NT2/D1 (cell line): Measurements from ENCODE around the gene ETFA.

Experiments
- DNase-seq: peaks from one replicate; pipeline ENCODE4 v3.0.0-alpha.2; 2011; ENCODE audit warnings: low read depth, low spot score
- H3K27me3 ChIP-seq: 2 replicates; pipeline ENCODE4 v1.6.0; 2011; ENCODE audit warnings: mild to moderate bottlenecking; ENCODE audit not compliant: insufficient read length, insufficient read depth
- H3K36me3 ChIP-seq: 2 replicates; pipeline ENCODE4 v1.6.1; 2011; ENCODE audit warnings: mild to moderate bottlenecking, low read length, mixed read lengths; ENCODE audit not compliant: insufficient read depth, insufficient read length
- H3K4me1 ChIP-seq: 2 replicates; pipeline ENCODE4 v1.5.1; 2011; ENCODE audit not compliant: insufficient read depth, insufficient read length
- H3K4me3 ChIP-seq: 2 replicates; pipeline ENCODE4 v1.5.1; 2011; ENCODE audit warnings: low read depth; ENCODE audit not compliant: insufficient read length
- H3K9ac ChIP-seq: 2 replicates; pipeline ENCODE4 v1.6.0; 2011; ENCODE audit warnings: low read depth; ENCODE audit not compliant: insufficient read length
- H3K9me3 ChIP-seq: 2 replicates; pipeline ENCODE4 v1.5.1; 2011; ENCODE audit warnings: mild to moderate bottlenecking, low read length; ENCODE audit not compliant: insufficient read depth
- SUZ12 ChIP-seq: IDR thresholded peaks from 2 replicates; pipeline ENCODE4 v1.6.1; 2011; ENCODE audit not compliant: insufficient read length, insufficient read depth; ENCODE audit errors: extremely low read depth
- YY1 ChIP-seq: IDR thresholded peaks from 2 replicates; pipeline ENCODE4 v1.6.1; 2011; ENCODE audit not compliant: insufficient read length, insufficient read depth
- ZNF274 ChIP-seq: IDR thresholded peaks from 2 replicates; pipeline ENCODE4 v1.6.1; 2011; ENCODE audit warnings: mild to moderate bottlenecking, low read depth, low read length

ETFA gene

GRCh38 chr15:76236350-76236749 is 74.9 kb downstream of the ETFA start:
- no peak for TF ChIP-seq ZNF274
- no peak for TF ChIP-seq YY1
- TF ChIP-seq SUZ12: no peak

GRCh38 chr15:76235186-76235826 is 76.0 kb downstream of the ETFA start:
- DNase-seq: no peak
- Histone ChIP-seq H3K9me3 (no peaks in the 10 kb centered on the region), H3K9ac (no peak overlapping the region), H3K36me3 (peaks cover 7% of the 10 kb centered on the region), H3K4me1 (peaks cover 3% of the 10 kb centered on the region), H3K4me3 (no peak overlapping the region), H3K27me3 (no peaks in the 10 kb centered on the region)
- TF ChIP-seq ZNF274 (no peak), SUZ12 (no peak), YY1 (no peak)

More at GRCh38 chr15:76236350-76236749, 74.9 kb downstream of the ETFA start:
- DNase-seq: no peak
- Histone ChIP-seq H3K9ac (no peak overlapping the region), H3K4me3 (no peak overlapping the region), H3K9me3 (no peaks in the 10 kb centered on the region), H3K36me3 (no peaks in the 10 kb centered on the region), H3K27me3 (no peaks in the 10 kb centered on the region), H3K4me1 (peaks cover 3% of the 10 kb centered on the region)

- Histone ChIP-seq H3K9me3 (no peaks in the 10 kb centered on the region), H3K27me3 (no peaks in the 10 kb centered on the region), H3K9ac (no peak overlapping the region), H3K4me1 (peaks cover 3% of the 10 kb centered on the region), H3K36me3 (peaks cover 7% of the 10 kb centered on the region), H3K4me3 (no peak overlapping the region)
- DNase-seq: peak; percentile 28
- TF ChIP-seq ZNF274: no peak
- no peak for TF ChIP-seq SUZ12
These were observed 76.9 kb downstream of the ETFA start for GRCh38 chr15:76234337-76234889.

GRCh38 chr15:76233921-76234320 is 77.3 kb downstream of the ETFA start:
- DNase-seq: no peak
- Histone ChIP-seq H3K36me3 (peaks cover 10% of the 10 kb centered on the region), H3K4me3 (no peak overlapping the region), H3K9ac (no peak overlapping the region), H3K27me3 (no peaks in the 10 kb centered on the region), H3K4me1 (peaks cover 3% of the 10 kb centered on the region), H3K9me3 (no peaks in the 10 kb centered on the region)
- TF ChIP-seq SUZ12 (no peak), ZNF274 (no peak), YY1 (no peak)

- Histone ChIP-seq H3K27me3 (no peaks in the 10 kb centered on the region), H3K4me3 (no peak overlapping the region), H3K9me3 (no peaks in the 10 kb centered on the region), H3K4me1 (no peaks in the 10 kb centered on the region), H3K36me3 (peaks cover 29% of the 10 kb centered on the region), H3K9ac (no peak overlapping the region)
- TF ChIP-seq SUZ12: no peak
- TF ChIP-seq YY1: no peak
- TF ChIP-seq ZNF274: no peak
- DNase-seq: no peak
These were observed 82.0 kb downstream of the ETFA start for GRCh38 chr15:76229266-76229665.

- H3K36me3 ChIP-seq: peaks cover 44% of the 10 kb centered on the region
- H3K9me3 ChIP-seq: peaks cover 20% of the 10 kb centered on the region
- TF ChIP-seq SUZ12: no peak
- no peak for TF ChIP-seq YY1
- no peak for TF ChIP-seq ZNF274
- H3K9ac ChIP-seq: no peak overlapping the region
- no peaks in the 10 kb centered on the region for H3K27me3 ChIP-seq
- DNase-seq: no peak
- no peak overlapping the region for H3K4me3 ChIP-seq
- no peaks in the 10 kb centered on the region for H3K4me1 ChIP-seq
These were observed 87.7 kb downstream of the ETFA start for GRCh38 chr15:76223521-76223920.

- no peaks in the 10 kb centered on the region for H3K27me3 ChIP-seq
- H3K4me1 ChIP-seq: no peaks in the 10 kb centered on the region
- H3K4me3 ChIP-seq: no peak overlapping the region
- no peak overlapping the region for H3K9ac ChIP-seq
- peaks cover 37% of the 10 kb centered on the region for H3K36me3 ChIP-seq
- no peak for TF ChIP-seq SUZ12
- H3K9me3 ChIP-seq: peaks cover 20% of the 10 kb centered on the region
- DNase-seq: no peak
These were observed 89.1 kb downstream of the ETFA start for GRCh38 chr15:76222159-76222558.
